ENCODE results near the gene APOBEC3F. TPM values are rescaled to one million over a fixed set of nuclear protein-coding genes. Genes with fewer than 3 reads are reported as not detected.
A peak's percentile ranks its signal among the peaks of the same experiment; 100 is the strongest.
"Not testable (repeated sequence)": the region's sequence is repeated elsewhere in the genome, so short reads cannot be mapped to it uniquely, and the experiment has no call there.

Gene APOBEC3F
- total and polyA plus RNA-seq, 10 of the 15 experiments (the other 5 are each of a cell fraction or from before 2014, with no cell fraction given) = 7.4 to 29.1 (median 12.8) TPM

DNA sequence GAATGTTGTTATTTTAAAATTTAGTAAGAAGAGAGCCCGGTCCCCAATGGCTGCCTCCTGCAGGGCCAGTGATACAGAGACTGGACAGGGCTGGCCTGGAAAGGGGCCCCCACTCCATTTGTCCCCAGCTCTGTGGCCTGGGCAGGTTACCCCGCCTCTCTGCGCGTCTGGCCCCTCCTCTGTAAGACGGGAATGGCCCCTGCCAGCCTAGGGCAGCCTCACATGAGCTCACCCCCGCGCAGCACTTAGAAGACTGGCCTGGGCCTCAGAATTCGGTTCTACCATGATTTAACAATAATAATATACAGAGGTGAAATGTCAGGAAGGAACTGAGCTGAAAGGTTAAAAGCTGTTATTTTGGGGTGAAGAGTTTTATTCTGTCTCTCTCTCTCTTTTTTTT is 37.7 kb downstream of the APOBEC3F start:
- no peaks in the 10 kb centered on the region for H3K27me3 ChIP-seq (replicated peaks in 1 of 2; ENCODE audit: control insufficient read depth in 2 of 2, insufficient read depth in 2 of 2, low read length in 1 of 2)
- TSS peak; percentile 80 for BruUV-seq (replicated peaks)
- no peak for FAIRE-seq
- SMC1A ChIA-PET (ENCODE audit: uncharacterized antibody, unreplicated experiment) = interaction anchor here (0.8 to 5.3 kb wide), 3 partner anchors 21 to 38 kb away, joined by 3 to 44 read pairs (median 3); partner anchors contain the start of gene APOBEC3H
- no peak overlapping the region for H2AFZ ChIP-seq (ENCODE audit: control insufficient read depth, low read depth, low read length)
- no peaks in the 10 kb centered on the region for H3K9me3 ChIP-seq (replicated peaks; ENCODE audit: control insufficient read depth, insufficient read depth, low read length)
- H3K4me1 ChIP-seq (ENCODE audit: control insufficient read depth, insufficient read depth, low read length) = peaks cover 38% of the 10 kb centered on the region
- no peaks in the 10 kb centered on the region; a peak in 2 of 4 replicates for H3K36me3 ChIP-seq (ENCODE audit: control insufficient read depth in 2 of 2, insufficient read depth in 2 of 2, low read length in 1 of 2)
- peak overlapping the region; percentile 99 for H3K4me3 ChIP-seq
- POLR2A ChIA-PET = interaction anchor here (0.6 to 1.7 kb wide), 8 partner anchors 10 to 210 kb away, joined by 3 to 9 read pairs (median 5); no protein-coding TSS in a partner anchor
- intact Hi-C loops (cut with micrococcal nuclease; ENCODE audit: unreplicated experiment) = no loop called here
- peak overlapping the region; percentile 89 for H3K9ac ChIP-seq (ENCODE audit: control insufficient read depth, insufficient read depth, low read length)
- H4K20me1 ChIP-seq (ENCODE audit: control insufficient read depth, insufficient read depth) = no peaks in the 10 kb centered on the region
- no peak for DNase-seq (ENCODE audit: low read depth, low spot score)
- TF ChIP-seq MEF2A (IDR thresholded peaks at IDR 0.05; ENCODE audit: insufficient read depth, low read depth, low read length) (no peak), JUNB (IDR thresholded peaks at IDR 0.05) (no peak), NRF1 (conservative IDR thresholded peaks at IDR 0.05; ENCODE audit: low read depth, low read length) (no peak), YY1 (IDR thresholded peaks at IDR 0.05; ENCODE audit: low read depth, low read length) (0 out of 2 replicates have a peak, but pooled peaks have one; percentile 5)
- TF ChIP-seq, protein P1, sequence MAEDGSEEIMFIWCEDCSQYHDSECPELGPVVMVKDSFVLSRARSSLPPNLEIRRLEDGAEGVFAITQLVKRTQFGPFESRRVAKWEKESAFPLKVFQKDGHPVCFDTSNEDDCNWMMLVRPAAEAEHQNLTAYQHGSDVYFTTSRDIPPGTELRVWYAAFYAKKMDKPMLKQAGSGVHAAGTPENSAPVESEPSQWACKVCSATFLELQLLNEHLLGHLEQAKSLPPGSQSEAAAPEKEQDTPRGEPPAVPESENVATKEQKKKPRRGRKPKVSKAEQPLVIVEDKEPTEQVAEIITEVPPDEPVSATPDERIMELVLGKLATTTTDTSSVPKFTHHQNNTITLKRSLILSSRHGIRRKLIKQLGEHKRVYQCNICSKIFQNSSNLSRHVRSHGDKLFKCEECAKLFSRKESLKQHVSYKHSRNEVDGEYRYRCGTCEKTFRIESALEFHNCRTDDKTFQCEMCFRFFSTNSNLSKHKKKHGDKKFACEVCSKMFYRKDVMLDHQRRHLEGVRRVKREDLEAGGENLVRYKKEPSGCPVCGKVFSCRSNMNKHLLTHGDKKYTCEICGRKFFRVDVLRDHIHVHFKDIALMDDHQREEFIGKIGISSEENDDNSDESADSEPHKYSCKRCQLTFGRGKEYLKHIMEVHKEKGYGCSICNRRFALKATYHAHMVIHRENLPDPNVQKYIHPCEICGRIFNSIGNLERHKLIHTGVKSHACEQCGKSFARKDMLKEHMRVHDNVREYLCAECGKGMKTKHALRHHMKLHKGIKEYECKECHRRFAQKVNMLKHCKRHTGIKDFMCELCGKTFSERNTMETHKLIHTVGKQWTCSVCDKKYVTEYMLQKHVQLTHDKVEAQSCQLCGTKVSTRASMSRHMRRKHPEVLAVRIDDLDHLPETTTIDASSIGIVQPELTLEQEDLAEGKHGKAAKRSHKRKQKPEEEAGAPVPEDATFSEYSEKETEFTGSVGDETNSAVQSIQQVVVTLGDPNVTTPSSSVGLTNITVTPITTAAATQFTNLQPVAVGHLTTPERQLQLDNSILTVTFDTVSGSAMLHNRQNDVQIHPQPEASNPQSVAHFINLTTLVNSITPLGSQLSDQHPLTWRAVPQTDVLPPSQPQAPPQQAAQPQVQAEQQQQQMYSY (CRISPR knock-in tag; IDR thresholded peaks at IDR 0.05) = no peak
- TF ChIP-seq, protein P2, sequence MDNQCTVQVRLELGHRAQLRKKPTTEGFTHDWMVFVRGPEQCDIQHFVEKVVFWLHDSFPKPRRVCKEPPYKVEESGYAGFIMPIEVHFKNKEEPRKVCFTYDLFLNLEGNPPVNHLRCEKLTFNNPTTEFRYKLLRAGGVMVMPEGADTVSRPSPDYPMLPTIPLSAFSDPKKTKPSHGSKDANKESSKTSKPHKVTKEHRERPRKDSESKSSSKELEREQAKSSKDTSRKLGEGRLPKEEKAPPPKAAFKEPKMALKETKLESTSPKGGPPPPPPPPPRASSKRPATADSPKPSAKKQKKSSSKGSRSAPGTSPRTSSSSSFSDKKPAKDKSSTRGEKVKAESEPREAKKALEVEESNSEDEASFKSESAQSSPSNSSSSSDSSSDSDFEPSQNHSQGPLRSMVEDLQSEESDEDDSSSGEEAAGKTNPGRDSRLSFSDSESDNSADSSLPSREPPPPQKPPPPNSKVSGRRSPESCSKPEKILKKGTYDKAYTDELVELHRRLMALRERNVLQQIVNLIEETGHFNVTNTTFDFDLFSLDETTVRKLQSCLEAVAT (IDR thresholded peaks at IDR 0.05) = peak; percentile 85; the same call in 1 of the 2 replicates
- peak overlapping the region; percentile 91; the same call in 1 of the 2 replicates for H3K27ac ChIP-seq (ENCODE audit: control insufficient read depth, insufficient read depth)
- ATAC-seq = no peak
- peak overlapping the region; percentile 81 for H3K4me2 ChIP-seq (ENCODE audit: control insufficient read depth, insufficient read depth)
- in situ Hi-C loops (cut with MboI) = no loop called here
- RAD21 ChIA-PET (ENCODE audit: unreplicated experiment) = interaction anchor here (1.5 to 7.0 kb wide), 3 partner anchors 11 to 37 kb away, joined by 5 to 57 read pairs (median 9); partner anchors contain the start of gene APOBEC3H
- CTCF ChIA-PET = interaction anchor here (1.5 kb wide), 1 partner anchor 10 kb away, joined by 3 read pairs; no protein-coding TSS in a partner anchor
- peaks cover 34% of the 10 kb centered on the region for H3K79me2 ChIP-seq (ENCODE audit: control insufficient read depth, insufficient read depth, low read length)
- 82% methylated on average over 8 of the region's 8 CpGs for WGBS (ENCODE audit: insufficient coverage, insufficient replicate concordance, low lambda C conversion rate, missing lambda C conversion rate)

DNA sequence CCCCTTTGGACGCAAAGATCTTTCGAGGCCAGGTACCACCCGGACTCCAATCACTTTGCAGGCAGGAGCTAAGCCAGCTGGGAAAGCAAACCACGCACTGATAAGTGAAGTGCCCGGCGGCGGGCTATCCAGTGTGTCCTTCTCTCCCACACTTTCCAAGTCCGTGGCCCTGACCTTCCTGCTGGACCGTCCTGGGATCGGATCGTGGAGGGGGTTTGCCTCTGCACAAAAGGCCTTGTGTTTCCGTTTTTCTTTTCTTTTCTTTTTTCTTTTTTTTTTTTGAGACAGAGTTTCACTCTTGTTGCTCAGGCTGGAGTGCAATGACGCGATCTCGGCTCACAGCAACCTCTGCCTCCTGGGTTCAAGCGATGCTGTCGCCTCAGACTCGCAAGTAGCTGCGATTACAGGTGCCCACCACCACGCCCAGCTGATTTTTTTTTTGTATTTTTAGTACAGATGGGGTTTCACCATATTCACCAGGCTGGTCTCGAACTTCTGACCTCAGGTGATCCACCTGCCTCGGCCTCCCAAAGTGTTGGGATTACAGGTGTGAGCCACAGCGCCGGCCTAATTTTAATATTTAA is 38.5 kb downstream of the APOBEC3F start:
- intact Hi-C loops (cut with micrococcal nuclease; ENCODE audit: unreplicated experiment) = not testable (repeated sequence)

More for the DNA sequence above, 38.5 kb downstream of the APOBEC3F start:
- H3K4me3 ChIP-seq; H3K27me3 ChIP-seq (replicated peaks in 1 of 2; ENCODE audit: control insufficient read depth in 2 of 2, insufficient read depth in 2 of 2, low read length in 1 of 2); H2AFZ ChIP-seq (ENCODE audit: control insufficient read depth, low read depth, low read length); H3K9me3 ChIP-seq (replicated peaks; ENCODE audit: control insufficient read depth, insufficient read depth, low read length); H3K36me3 ChIP-seq (ENCODE audit: control insufficient read depth in 2 of 2, insufficient read depth in 2 of 2, low read length in 1 of 2); ATAC-seq; H4K20me1 ChIP-seq (ENCODE audit: control insufficient read depth, insufficient read depth); FAIRE-seq; DNase-seq (ENCODE audit: low read depth, low spot score); in situ Hi-C loops (cut with MboI); BruUV-seq (replicated peaks); H3K27ac ChIP-seq (ENCODE audit: control insufficient read depth, insufficient read depth); H3K9ac ChIP-seq (ENCODE audit: control insufficient read depth, insufficient read depth, low read length): not testable (repeated sequence)
- SMC1A ChIA-PET (ENCODE audit: uncharacterized antibody, unreplicated experiment) = interaction anchor here (1.5 to 5.3 kb wide), 4 partner anchors 12 to 65 kb away, joined by 4 to 44 read pairs (median 6); partner anchors contain the start of genes APOBEC3C and APOBEC3H
- WGBS (ENCODE audit: insufficient coverage, insufficient replicate concordance, low lambda C conversion rate, missing lambda C conversion rate) = 97% methylated on average over 15 of the region's 24 CpGs
- RAD21 ChIA-PET (ENCODE audit: unreplicated experiment) = interaction anchor here (1.5 to 7.0 kb wide), 3 partner anchors 12 to 36 kb away, joined by 5 to 57 read pairs (median 6); partner anchors contain the start of gene APOBEC3H
- peak overlapping the region; percentile 75; the same call in 1 of the 2 replicates for H3K4me2 ChIP-seq (ENCODE audit: control insufficient read depth, insufficient read depth)
- peaks cover 34% of the 10 kb centered on the region for H3K79me2 ChIP-seq (ENCODE audit: control insufficient read depth, insufficient read depth, low read length)
- CTCF ChIA-PET = interaction anchor here (0.8 to 3.1 kb wide), 3 partner anchors 11 to 39 kb away, joined by 3 to 15 read pairs (median 3); no protein-coding TSS in a partner anchor
- H3K4me1 ChIP-seq (ENCODE audit: control insufficient read depth, insufficient read depth, low read length) = peaks cover 30% of the 10 kb centered on the region
- POLR2A ChIA-PET = interaction anchor here (0.8 to 4.8 kb wide), 7 partner anchors 11 to 211 kb away, joined by 3 to 44 read pairs (median 6); partner anchors contain the start of gene APOBEC3H
